OCI-LY3 (cell line): Measurements from ENCODE around the gene ZMIZ1.

Experiments used
- CTCF ChIP-seq: fragments of 200-600, 300-600 bp; sonication (generic); IDR thresholded peaks from 2 replicates; pipeline ENCODE4 v1.5.1; 2014; ENCODE audit warnings: antibody characterized with exemption, low read length, low read depth
- EZH2phosphoT487 ChIP-seq: fragments of 200-600 bp; shearing (Covaris generic); IDR thresholded peaks from 2 replicates; pipeline ENCODE4 v1.6.1; 2018; ENCODE audit warnings: antibody characterized with exemption, mixed run types, low read depth

DNA sequence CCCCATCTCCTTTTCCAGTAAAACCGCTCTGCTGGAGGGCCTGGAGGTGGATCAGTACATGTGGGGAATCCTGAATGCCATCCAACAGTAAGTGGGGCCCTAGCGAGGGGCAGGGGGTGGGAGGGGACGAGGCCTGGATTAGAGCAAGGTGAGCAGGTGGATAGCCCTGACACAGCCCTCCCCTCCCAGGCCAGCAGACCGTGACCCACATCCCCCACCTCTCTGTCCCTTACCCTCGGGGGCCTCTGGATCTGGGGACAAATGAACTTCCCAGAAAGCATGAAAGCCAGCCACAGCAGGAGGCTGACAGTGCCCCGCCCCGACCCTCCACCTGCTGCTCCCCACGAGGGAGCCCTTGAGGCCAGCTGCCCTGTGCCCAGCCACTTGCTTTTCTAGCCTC lies 236.7 kb downstream of the ZMIZ1 start:
- TF ChIP-seq CTCF (no peak), EZH2phosphoT487 (no peak)
